ENCODE results near the gene CDCP2. TPM values are rescaled to one million over a fixed set of nuclear protein-coding genes. Genes with fewer than 3 reads are reported as not detected.
"Not testable (repeated sequence)": the region's sequence is repeated elsewhere in the genome, so short reads cannot be mapped to it uniquely, and the experiment has no call there.

The CDCP2 gene
- total RNA-seq, 1 experiment from 2014 or later, result not detected

DNA sequence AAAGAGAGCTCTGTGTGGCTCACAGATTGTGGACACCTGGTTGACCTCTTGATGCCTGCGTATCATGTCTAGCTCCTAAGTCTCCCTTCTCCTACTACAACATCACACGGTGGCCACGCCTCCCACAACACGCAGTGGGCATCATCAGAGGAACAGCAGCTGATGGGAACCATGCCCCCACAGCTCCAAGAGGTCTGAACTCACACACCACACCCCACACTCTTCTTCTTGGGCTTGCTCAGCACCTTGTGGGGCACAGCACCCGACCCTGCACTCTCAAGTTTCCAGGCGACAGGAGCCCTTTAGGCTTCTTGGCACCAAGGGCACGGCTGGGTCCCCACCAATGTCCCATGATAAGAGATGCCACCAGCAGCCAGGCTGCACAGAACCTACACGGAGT lies 18.8 kb upstream of the CDCP2 start:
- in situ Hi-C loops (cut with HindIII; ENCODE audit: low pct_unique_long_range_greater_than_20kb, low sequenced_read_pairs), result no loop called here
- no peak for DNase-seq (ENCODE audit: low read depth, low spot score)

DNA sequence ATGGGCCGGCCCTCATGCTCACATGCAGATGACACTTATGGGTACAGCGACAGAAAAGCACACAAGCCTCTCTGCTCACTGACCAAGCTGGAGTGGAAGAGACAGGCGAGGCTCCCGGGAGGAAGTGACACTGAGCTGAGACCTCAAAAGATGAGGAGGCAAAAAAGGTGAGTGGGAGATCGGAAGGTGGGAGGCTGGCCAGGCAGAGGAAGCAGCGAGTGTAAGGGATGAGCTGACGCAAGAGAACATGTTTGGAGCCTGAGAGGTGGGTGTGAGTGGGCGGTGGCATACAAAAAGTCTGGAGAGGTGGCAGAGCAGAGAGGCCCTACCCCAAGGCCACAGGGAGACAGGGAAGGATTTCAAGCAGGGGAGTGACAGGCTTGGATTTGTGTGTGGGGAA lies 18.2 kb upstream of the CDCP2 start:
- no peak for DNase-seq (ENCODE audit: low read depth, low spot score)
- in situ Hi-C loops (cut with HindIII; ENCODE audit: low pct_unique_long_range_greater_than_20kb, low sequenced_read_pairs), result no loop called here

DNA sequence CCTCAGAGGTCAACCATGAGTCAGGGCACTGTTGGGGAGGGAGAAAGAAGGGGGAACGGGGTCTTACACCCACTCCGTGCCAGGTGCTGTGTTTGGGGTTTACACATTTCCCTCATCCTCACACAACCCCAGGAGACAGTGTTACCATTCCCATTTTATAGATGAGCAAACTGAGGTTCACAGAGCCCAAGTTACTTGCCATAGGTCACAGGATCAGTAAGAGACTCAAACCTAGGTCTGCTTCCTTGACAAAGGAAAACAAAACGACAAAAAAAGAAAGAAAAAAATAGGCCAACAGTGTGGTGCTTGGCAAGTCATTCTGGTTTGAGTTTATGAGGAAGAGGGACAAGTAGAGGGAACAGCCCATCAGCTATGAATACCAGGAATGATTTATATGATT lies 16.3 kb upstream of the CDCP2 start:
- in situ Hi-C loops (cut with HindIII; ENCODE audit: low pct_unique_long_range_greater_than_20kb, low sequenced_read_pairs), result no loop called here
- no peak for DNase-seq (ENCODE audit: low read depth, low spot score)

DNA sequence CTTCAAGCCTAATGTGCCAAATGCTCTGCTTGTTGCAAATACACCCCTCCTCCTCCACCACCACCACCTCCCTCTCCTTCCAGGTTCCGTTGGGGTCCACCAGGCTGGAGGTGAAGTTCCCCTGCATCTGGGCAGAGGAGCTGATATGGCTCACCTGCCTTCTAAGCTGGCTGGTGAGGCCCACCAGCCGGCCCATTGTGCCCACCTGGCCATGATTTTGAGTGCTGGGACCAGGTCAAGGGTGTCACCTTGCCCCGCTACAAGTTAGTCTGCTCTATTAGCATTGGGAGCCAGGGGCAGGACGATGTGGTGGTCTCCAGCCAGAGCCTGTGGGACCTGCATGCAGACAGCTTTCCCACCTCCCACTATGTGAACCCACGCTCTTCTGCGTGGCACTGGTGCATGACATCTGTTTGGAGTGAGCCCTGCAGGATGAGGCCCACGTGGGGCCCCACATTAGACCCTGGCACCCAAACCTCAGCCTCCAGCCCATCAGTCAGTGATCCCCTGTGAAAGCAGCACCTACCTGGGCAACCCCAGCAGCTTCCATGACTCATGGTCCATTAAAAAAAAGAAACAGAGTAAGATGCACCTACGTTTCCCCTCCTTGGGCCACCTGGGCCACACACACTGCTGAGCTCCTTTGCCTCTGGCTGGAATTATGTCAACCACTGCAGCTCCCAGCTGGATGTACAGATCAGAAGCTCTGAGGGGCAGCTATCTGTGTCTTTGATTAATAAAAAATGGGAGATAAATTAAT lies 15.6 kb upstream of the CDCP2 start:
- in situ Hi-C loops (cut with HindIII; ENCODE audit: low pct_unique_long_range_greater_than_20kb, low sequenced_read_pairs), result no loop called here
- no peak for DNase-seq (ENCODE audit: low read depth, low spot score)

DNA sequence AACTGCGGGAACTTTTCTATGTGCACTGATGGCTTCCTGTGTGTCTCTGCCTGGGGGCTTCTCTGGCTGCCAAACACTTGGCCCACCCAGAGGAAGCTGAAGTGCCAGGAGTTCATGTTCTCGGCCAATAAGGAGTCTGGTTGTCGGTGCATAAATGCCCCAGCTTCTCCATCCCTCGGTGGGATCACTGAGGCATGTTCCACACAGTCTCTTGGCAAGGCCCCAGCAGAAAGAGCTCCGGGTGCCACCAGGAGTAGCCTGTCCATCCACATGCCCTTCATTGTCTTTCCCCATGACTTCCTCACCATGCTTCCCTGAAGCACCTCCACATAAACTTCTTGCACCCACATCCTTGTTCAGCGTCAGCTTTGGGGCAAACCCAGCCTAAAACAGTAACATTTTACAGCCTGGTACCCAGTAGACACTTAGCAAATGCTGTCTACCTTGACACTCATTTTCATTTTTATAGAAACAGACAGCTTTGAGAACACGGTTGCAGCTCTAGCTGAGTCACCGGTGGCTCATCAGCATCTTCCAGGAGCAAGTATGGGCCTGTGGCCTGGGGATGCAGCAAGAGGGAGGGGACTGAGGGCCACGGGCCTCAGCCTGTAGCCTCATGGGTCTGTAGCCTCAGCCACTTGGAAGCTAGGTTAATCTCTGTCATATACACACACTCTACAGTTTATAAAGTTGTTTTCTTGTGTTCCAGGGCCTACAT lies 14.8 kb upstream of the CDCP2 start:
- in situ Hi-C loops (cut with HindIII; ENCODE audit: low pct_unique_long_range_greater_than_20kb, low sequenced_read_pairs), result no loop called here
- no peak for DNase-seq (ENCODE audit: low read depth, low spot score)

DNA sequence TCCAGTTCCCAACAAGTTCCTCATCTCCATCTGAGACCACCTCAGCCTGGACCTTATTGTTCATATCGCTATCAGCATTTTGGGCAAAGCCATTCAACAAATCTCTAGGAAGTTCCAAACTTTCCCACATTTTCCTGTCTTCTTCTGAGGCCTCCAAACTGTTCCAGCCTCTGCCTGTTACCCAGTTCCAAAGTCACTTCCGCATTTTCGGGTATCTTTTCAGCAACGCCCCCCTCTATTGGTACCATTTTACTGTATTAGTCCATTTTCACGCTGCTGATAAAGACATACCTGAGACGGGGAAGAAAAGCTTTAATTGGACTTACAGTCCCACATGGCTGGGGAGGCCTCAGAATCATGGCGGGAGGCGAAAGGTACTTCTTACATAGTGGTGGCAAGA lies 13.6 kb upstream of the CDCP2 start:
- DNase-seq (ENCODE audit: low read depth, low spot score); in situ Hi-C loops (cut with HindIII; ENCODE audit: low pct_unique_long_range_greater_than_20kb, low sequenced_read_pairs): not testable (repeated sequence)

DNA sequence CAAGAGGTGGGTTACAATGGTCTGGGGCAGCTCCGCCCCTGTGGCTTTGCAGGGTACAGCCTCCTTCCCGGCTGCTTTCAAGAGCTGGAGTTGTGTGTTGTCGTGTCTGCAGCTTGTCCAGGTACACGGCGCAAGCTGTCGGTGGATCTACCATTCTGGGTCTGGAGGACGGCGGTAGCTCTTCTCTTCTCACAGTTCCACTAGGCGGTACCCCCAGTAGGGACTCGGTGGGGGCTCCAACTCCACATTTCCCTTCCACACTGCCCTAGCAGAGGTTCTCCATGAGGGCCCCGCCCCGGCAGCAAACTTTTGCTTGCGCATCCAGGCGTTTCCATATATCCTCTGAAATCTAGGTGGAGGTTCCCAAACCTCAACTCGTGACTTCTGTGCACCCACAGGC lies 12.3 kb upstream of the CDCP2 start:
- DNase-seq (ENCODE audit: low read depth, low spot score), result no peak

DNA sequence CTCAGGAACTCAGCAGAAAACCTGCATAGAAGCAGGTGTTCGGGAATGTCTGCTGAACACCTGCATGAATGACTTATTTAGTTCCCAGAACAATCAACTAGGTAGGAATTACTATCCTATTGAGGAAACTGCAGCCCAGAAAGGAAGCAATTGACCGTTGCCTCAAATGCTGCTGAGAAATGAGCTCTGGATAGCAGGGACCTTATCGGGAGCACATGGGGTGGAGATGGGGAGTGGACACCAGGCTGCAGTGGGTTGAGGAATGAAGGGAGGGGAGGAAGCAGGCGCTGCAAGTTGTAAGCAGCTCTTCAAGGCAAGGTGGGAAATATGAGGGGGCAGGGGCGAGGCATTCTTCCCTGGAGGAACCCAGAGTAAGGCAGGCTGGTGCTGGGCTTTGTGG lies 10.8 kb upstream of the CDCP2 start:
- DNase-seq (ENCODE audit: low read depth, low spot score), result no peak

More for the DNA sequence above, 12.3 kb upstream of the CDCP2 start:
- in situ Hi-C loops (cut with HindIII; ENCODE audit: low pct_unique_long_range_greater_than_20kb, low sequenced_read_pairs), result no loop called here

DNA sequence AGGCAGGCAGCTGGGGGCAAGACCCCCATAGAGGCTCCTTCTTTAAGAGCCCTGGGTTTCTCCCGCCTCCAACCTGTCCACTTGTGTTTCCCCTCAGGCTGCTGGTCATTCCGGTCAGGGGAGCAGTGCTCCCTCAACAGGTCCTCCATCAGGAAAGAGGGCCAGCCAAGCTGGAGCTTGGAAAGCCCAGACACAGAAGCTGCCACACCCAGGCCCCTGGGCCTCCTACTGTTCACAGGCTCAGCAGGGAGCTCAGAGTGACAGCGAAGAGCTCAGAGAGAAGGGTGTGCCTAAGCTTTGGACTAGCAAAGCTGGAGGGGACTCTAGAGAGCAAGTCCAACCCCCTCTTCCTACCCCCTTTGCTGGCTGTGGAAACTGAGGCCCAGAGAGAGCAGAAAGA lies 10.3 kb upstream of the CDCP2 start:
- in situ Hi-C loops (cut with HindIII; ENCODE audit: low pct_unique_long_range_greater_than_20kb, low sequenced_read_pairs), result no loop called here
- no peak for DNase-seq (ENCODE audit: low read depth, low spot score)

More for the DNA sequence above, 10.8 kb upstream of the CDCP2 start:
- in situ Hi-C loops (cut with HindIII; ENCODE audit: low pct_unique_long_range_greater_than_20kb, low sequenced_read_pairs), result no loop called here

DNA sequence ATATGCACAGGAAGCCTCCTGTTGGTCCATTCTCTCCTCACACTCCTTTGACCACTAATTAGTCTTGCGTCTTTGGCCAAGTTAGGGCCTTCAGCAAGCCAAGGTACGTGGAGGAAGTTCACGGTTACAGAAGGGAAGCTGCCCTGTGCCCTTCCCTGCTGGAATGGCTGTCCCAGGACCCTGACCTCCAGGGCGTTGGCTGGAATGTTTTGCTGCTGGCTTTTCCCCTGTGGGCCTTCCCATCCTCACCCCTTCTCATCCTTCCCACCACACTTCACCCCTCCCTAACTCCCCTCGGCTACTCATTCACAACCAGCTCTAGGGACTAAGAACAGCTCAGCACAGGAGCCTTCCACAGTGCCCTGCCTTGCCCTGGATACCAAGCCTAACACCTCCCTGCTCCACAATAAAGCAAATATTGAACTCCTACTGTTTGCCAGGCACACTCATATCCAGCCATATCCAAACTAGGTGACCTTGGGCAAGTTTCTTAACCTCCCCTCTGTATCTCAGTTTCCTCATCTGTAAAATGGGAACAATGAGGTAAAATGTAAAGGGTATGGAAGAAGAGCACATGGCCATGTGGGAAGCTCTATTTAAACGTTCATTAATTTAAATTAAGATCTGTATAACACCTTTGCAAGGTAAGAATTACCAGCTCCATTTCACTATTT lies 8.8 kb upstream of the CDCP2 start:
- no peak for DNase-seq (ENCODE audit: low read depth, low spot score)
- in situ Hi-C loops (cut with HindIII; ENCODE audit: low pct_unique_long_range_greater_than_20kb, low sequenced_read_pairs), result no loop called here

DNA sequence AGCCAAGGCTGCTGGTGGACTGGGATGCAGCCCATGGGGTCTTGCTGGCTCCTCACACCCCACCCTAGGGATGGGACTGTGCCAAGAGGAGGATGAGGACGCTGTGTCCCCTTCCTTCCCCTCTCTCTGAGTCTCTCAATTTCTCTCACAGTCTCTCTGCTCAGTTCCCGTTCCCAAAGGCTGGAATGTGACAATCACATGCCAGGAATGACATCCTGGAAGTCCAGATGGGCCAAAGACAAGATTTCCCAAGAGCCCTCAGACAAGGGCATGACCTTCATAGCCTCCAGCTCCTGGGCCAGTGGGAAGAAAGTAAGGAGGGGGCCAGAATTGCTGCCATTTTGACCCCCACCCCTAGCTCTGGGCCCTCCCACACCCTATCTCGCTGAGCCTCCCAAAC lies 7.6 kb upstream of the CDCP2 start:
- peak; percentile 38 for DNase-seq (ENCODE audit: low read depth, low spot score)

DNA sequence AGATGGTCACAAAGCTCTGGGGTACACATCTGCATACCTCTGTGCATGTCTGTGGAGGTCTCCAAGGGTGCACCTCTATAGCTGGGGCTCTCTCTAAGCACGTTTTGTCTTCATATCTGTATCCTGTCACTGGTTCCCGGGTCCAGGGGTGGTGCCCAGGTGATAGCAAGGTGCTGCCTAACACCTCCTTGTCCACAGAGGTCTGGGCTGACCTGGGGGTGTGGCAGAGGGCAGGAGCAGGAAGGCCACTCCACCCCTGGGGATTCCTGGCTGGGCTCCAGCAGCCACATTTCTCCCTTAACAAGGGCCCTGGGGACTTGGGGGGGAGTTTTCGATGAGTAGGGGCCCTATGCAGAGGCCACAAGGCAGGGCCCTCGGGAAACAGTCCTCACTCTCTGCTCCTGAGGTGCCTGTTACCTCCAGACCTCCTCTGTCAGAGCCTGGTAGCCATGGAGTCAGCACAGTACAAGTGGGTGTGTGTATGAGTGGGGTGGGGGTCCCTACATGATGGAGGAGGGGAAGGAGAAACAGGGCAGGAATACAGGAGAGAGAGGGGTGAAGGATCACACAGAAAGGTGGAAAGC lies 7.0 kb upstream of the CDCP2 start:
- in situ Hi-C loops (cut with HindIII; ENCODE audit: low pct_unique_long_range_greater_than_20kb, low sequenced_read_pairs), result no loop called here
- no peak for DNase-seq (ENCODE audit: low read depth, low spot score)

More for the DNA sequence above, 7.6 kb upstream of the CDCP2 start:
- in situ Hi-C loops (cut with HindIII; ENCODE audit: low pct_unique_long_range_greater_than_20kb, low sequenced_read_pairs), result no loop called here

DNA sequence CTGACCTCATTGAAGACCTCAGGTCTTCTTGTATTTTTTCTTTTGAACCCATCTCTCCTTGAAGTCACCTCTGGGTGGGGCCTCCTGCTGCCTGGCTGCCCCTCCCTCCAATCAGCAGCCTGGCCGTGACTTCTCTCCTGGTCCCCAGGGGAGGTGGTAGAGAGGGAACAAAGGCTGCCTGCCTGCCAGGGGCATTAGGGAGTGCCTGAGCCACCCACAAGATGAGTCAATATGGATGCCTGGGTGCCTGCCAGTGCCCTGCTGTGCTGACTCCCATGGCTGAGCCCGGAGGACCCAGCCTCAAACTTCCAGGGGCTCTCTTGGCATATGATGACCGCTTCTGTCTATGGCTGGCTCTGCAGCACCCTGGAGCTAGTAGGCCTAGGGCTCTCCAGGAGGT lies 5.3 kb upstream of the CDCP2 start:
- no peak for DNase-seq (ENCODE audit: low read depth, low spot score)
- in situ Hi-C loops (cut with HindIII; ENCODE audit: low pct_unique_long_range_greater_than_20kb, low sequenced_read_pairs), result no loop called here

DNA sequence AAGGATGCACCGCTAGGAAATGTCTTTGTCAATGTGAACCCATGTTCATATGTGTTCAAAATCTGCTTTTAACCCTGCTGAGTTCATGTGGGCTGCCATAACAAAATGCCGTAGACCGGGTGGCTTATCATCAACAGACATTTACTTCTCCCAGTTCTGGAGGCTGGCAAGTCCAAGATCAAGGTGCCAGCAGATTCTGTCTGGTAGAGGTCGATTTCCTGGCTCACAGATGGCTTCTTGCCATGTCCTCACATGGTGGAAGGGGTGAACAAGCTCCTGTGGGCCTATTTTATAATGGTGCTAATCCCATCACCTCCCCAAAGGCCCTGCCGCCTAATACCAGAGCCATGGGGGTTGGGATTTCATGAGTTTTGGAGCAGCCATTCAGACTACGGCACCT lies 4.6 kb upstream of the CDCP2 start:
- DNase-seq (ENCODE audit: low read depth, low spot score), result no peak
- in situ Hi-C loops (cut with HindIII; ENCODE audit: low pct_unique_long_range_greater_than_20kb, low sequenced_read_pairs), result no loop called here

DNA sequence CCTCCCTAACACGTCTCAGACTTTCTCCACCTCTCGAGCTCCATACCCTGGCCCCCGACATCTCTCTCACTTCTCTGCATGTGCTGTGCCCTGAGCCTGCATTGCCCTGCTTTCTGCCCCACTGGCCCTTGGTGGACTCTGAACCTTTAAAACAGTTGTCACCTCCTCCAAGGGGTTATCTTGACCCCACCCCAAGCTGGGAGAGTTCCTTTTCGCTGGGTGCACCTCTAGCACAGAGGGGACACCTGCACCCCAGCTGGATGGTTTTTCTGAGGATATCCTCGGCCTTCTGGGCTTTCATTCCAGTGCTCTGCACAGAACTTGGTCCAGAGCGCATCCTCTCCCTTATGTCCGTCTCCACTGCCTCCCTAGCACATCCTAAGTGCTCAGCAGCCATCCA lies 4.2 kb upstream of the CDCP2 start:
- in situ Hi-C loops (cut with HindIII; ENCODE audit: low pct_unique_long_range_greater_than_20kb, low sequenced_read_pairs), result no loop called here
- no peak for DNase-seq (ENCODE audit: low read depth, low spot score)

DNA sequence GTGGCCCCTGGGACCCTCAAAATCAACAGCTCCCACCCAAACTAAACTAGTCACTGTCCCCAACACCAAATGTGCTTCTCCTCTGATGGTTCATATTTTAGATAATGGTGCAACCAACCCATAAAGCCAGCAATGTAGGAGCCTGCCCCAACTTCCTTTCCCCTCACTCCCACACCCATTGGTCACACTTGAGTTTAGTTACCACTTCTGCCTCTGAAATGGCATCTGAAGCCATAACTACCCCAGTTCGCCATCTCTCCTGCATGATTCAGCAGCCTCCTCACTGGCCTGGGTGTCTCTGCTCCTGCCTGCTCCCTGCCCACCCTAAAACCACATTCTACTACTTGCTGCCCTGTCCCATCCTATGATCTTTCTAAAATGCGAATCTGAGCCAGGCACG lies 3.4 kb upstream of the CDCP2 start:
- no peak for DNase-seq (ENCODE audit: low read depth, low spot score)
- in situ Hi-C loops (cut with HindIII; ENCODE audit: low pct_unique_long_range_greater_than_20kb, low sequenced_read_pairs), result no loop called here

DNA sequence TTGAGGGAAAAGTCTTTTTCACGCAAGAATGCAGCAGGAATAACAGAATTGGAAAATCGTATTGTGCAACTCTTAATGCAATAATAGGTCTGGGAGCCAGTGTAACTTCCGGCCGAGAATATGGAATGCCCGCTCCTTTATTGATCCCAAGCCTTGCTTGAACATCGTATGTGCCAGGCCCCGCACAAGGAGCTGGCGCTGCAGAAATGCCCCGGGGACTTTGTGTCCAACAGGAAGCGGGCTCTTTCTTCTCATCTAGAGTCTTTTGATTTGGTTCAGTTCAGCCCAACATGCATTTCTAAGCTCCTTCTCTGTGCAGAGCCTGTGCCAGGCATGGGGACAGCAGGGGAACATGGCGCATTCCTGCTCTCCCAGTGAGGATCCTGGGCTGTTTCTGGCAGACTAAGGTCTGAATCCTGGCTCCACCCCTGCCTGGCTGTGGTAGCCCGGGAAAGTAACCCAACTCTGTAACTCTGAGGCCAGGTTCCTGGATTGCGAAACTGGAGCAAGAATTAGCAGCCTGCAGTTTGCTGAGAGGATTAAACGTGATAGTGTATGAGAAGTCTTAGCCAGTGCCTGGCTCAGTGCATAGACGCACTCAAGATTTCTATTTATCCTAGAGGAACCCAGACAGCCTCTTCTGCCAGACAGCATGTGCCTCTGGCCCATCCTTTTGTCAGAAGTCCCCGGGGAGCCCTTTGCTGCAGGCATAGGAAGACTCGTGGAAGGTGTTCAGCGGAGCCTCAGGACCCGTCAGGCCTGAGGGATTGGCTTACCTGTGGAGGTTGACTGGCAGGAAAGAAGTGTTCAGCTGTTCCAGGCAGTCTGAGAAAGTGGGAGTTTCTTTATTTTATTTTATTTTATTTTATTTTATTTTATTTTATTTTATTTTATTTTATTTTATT lies 987 bp upstream of the CDCP2 start:
- in situ Hi-C loops (cut with HindIII; ENCODE audit: low pct_unique_long_range_greater_than_20kb, low sequenced_read_pairs), result no loop called here

More for the DNA sequence above, 987 bp upstream of the CDCP2 start:
- DNase-seq (ENCODE audit: low read depth, low spot score), result no peak

All from SK-MEL-5 (cell line).